Measurements from ENCODE around the gene SNPH. TPM values are rescaled to one million over a fixed set of nuclear protein-coding genes. Genes with fewer than 3 reads are reported as not detected.

The SNPH gene
- total RNA-seq, 1 donor from 2014 or later = 6.0 TPM

DNA sequence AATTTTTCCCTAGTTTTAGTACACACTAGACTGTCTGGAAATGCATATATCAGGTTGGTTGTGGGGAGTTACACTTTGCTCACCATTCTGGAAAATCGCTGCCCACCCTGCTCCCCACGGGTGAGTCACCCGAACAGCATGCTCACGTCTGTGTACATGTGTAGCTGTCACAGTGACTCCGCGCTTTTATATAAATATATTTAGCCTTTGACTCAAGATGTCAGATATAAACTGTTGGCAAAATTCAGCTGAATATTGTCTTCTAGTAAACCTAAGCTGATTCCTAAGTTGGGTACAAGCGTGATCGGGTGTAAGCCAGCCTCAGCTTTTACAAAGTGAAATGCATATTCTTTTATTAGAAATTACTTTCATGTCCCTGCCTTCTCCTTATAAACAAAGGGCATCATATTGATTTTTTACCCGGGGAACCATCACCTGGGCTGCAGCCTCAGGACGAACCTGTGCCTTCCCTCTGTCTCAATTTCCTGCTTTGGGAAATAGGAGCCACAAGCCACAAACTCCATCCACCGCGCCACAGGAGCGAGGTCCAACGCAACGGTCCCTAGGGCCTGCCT lies 58.6 kb downstream of the SNPH start:
- DNase-seq (ENCODE audit: low spot score) = peak; percentile 41

GRCh38 chr20:1325173-1326030 lies 59.3 kb downstream of the SNPH start:
- DNase-seq (ENCODE audit: low spot score) = peak; percentile 98

- DNase-seq (ENCODE audit: low spot score) = peak; percentile 31
These were observed 60.2 kb downstream of the SNPH start for GRCh38 chr20:1326031-1326930.

DNA sequence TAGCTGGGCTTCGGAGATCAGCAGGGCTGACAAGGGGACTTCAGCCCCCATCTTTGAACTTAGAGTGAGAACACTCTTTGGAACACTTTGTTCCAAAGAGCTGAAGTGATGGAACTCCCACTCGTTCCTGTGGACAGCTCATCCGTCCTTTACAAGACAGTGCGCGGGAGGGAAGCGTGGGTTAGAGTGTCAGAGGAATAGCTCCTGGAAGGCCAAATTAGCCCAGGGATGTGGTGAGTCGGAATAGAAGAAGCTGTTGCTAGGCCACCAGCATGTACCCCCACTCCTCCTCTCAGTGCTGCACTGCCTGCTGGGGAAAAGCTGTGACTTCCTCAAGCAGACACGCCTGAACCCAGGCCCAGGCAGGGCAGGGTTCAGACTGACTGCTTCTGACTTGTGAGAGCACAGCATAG lies 61.2 kb downstream of the SNPH start:
- DNase-seq (ENCODE audit: low spot score) = peak; percentile 43

- peak; percentile 34 for DNase-seq (ENCODE audit: low spot score)
These were observed 62.0 kb downstream of the SNPH start for GRCh38 chr20:1327827-1328679.

GRCh38 chr20:1328680-1329330 lies 62.7 kb downstream of the SNPH start, which contains the start of gene SDCBP2:
Gene SDCBP2 (minus strand): TSS chr20:1329139. CDS start chr20:1320416, 8,723 bp downstream.
- peak; percentile 81 for DNase-seq (ENCODE audit: low spot score)

DNA sequence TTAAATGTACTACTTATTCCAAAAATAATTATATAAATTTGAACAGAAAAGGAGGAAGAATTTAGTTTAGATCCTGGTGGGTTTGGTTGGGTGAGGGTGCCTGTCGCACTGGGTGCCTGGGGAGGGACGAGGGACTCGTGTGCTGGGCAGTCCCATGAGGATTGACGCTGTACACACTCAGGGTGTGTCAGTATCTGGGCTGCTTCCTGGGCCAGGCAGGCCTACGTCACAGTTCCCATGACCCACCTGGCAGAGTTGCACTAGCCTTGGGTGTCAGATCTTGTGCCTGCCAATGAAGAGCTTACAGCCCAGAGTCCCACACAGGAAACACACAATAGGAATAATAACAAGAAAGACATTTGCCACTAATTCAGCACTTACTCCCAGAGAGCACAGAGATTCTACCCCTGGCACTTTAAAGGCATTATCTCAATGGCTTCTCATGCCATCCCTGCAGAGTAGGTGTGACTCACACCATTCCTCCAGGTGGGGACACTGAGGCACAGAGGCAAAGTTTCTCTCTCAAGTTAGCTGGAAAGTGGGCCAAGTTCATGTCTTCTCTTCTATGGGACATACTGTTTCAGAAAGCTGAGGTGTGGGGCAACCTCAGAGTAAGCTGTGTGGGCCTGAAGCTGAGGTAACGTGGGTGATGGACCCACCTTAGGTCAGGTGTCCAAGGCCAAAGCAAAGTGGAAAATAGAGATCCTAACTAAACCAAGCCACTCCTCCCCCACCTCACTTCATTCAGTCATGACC lies 64.2 kb downstream of the SNPH start:
- peak; percentile 77 for DNase-seq (ENCODE audit: low spot score)

- DNase-seq (ENCODE audit: low spot score) = peak; percentile 32
These were observed 65.0 kb downstream of the SNPH start for GRCh38 chr20:1331101-1331500.

- DNase-seq (ENCODE audit: low spot score) = peak; percentile 40
These were observed 65.8 kb downstream of the SNPH start for GRCh38 chr20:1331801-1332453.

- peak; percentile 26 for DNase-seq (ENCODE audit: low spot score)
These were observed 66.7 kb downstream of the SNPH start for GRCh38 chr20:1332749-1333300.

GRCh38 chr20:1333462-1334369 lies 67.6 kb downstream of the SNPH start:
- DNase-seq (ENCODE audit: low spot score) = no peak

DNA sequence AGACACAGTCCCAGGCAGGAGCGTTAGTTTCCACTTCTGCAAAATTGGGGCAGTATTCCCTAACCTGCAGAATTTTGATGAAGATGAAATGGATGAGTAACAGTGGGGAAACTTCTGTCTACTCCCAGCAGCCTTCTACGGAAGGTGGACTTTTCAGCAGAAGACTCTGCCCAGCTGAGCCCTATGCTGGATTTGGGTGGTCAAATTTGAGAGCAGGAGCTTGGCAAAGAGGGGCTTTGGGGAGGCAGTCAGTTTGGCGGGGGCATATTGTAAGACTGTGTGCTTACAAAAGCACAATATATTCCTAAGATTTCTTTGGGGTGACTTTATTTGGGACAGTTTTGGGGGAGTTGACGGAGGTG lies 68.3 kb downstream of the SNPH start:
- no peak for DNase-seq (ENCODE audit: low spot score)

DNA sequence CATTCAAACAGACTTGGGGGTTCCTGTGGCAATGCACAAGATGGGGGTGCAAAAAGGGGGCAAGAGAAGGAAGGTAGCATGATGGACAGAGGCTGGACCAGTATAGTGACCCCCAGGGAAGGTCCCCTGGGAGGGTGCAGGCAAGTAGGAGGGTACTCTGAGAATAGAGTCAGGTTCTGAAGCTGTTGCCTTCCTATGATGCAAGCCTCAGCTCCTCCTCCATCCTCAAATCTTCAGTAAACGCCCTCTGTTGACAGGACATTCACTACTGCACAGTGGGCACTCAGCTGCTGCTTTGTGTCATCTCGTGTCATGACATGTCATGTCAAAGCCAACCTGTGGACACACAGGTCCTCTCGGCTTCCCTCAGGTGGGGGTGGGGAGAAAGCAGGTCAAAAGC lies 68.7 kb downstream of the SNPH start:
- no peak for DNase-seq (ENCODE audit: low spot score)

DNA sequence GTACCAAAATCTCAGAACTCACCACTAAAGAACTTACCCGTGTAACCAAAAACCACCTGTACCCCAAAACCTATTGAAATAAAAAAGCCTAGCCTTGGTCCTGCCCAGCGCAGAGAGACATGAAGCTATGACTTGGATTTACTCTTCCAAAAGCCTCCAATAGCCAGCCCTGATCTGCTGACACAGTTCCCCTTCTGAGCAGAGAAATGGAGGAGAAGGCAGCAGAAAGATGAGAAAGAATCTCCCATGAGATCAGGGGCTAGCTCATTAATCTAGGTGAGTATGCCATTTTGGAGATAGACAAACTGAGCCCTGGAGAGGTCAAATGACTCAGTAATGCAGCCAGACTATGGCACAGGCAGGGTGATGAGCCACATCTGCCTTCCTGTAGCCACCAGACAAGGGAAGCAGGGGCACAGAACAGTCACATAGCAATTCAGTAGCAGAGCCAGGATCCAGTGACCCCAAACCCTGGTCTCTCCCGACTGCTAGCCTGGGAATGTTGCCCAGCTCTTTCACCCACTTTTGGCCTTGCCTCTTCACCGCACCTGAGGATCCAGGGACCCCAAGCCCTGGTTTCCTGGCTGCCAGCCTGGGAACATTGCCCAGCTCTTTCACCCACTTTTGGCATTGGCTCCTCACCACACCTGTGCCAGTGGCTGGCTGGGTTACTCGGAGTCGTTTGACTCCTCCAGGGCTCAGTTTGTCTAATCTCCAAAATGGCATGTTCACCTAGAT lies 70.0 kb downstream of the SNPH start:
- DNase-seq (ENCODE audit: low spot score) = no peak

- DNase-seq (ENCODE audit: low spot score) = peak; percentile 76
These were observed 70.7 kb downstream of the SNPH start for GRCh38 chr20:1336699-1337367.

DNA sequence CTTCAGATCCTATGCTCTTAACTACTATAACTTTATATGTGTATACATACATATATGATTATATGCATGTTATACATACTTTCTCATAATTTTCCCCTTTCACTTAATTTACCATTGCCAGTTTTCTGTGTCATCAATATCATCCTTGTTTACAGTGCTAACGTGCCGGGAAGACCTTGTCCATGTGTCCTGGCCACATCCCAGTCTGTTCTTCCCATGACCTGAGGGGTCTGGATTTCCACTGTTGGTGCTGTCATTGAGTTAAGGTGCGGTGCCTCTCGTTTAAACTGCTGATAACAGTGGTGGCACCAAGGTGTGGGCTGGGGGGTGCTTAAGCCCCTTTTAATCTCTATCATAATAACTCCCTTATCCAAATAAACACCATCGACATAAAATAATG lies 71.3 kb downstream of the SNPH start:
- DNase-seq (ENCODE audit: low spot score) = no peak

DNA sequence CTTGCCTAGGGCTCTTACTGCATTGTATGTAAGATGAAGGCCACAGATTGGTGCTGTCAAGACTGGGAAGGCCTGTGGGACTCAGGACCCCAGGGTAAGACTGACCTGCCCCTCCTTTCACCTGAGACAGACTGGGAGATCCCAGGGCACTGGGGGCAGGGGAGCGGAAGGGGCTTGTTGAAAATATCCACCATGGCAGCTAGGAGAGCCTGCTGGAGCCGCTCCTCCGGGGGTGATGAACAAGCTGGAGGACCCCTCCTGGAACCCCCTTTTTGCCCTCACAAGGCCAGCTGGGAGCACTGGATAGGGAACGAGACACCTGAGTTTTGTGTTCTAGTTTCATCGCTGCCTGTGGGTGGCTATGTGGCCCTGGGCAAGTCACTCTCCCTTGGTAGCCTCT lies 72.0 kb downstream of the SNPH start:
- DNase-seq (ENCODE audit: low spot score) = no peak
